ENCODE data around the gene SRC. TPM values are rescaled to one million over a fixed set of nuclear protein-coding genes. Genes with fewer than 3 reads are reported as not detected.

SRC gene
- total RNA-seq, 1 donor from 2014 or later, result 1.4 TPM

DNA sequence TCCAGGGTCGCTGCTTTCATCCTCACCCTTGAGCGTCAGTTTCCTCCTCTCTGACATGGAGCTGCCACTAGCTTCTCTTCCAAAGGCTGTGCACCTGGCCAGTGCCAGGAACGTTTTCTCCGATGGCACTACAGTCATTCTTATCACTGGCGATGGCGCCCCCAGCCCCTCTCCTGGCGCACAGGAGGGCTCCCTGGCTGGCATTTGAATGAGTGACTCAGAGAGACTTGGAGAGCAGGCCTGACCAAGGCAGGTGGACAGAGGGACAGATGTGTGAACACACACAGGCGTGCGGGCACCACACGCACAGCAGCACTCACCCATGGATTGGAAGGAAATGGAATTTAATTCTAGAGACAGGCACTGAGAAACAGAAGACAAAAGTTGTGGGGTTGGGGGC is 77.6 kb downstream of the SRC start:
- no peak for DNase-seq (ENCODE audit: low read depth in 2 of 2)

DNA sequence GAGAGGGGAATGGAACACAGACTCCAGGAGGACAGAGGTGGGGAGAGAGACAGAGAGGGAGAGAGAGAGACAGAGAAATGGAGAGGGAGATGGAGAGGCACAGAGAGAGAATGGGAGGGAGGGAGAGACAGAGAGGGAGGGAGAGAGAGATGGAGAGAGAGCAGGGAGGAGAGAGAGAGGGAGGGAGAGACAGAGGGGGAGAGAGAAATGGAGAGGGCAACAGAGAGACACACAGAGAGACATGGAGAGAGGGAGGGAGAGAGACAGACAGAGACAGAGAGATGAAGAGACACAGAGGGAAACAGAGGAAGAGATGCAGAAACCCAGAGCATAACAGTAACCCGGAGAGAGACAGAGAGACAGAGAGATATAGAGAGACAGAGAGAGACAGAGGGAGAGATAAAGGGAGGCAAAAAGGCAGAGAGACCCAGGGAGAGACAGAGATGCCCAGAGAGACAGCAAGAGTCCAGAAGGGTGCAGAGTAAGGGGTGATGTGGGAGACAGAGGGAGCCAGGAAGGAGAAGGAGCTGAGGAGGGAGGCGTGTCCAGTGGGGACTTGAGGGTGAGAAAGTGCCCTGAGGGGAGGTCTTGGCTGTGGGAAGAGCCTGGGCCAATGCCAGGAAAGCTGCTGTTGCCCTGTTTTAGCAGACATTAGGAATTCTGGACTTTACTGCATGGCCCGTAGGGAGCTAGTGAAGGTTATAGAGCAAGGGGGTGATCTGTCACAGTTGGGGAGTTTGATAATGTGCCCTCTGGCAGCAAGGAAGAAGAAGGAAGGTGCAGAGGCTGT is 78.3 kb downstream of the SRC start:
- no peak for DNase-seq (ENCODE audit: low read depth in 2 of 2)

- no peak for DNase-seq (ENCODE audit: low read depth in 2 of 2)
Observed at GRCh38 chr20:37425103-37425625, 79.2 kb downstream of the SRC start.

DNA sequence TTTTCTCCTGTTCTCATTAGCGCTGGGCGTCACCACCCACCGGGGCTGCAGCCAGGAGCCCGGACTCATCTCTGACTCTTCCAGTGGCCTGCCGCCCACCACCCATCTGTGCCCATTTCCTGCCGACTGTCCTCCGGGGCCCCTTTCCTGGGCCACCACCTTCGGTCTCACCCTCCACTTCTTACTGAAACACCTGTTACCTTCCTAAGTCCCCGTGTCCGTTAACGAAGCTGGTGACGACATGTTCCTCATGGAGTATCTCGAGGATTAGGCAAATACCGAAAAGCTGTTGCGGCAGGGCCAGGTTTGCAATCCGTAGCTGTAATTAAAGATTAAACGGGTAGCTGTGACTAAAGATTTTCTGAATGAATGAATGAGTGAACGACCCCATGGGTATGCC is 80.2 kb downstream of the SRC start:
- DNase-seq (ENCODE audit: low read depth in 2 of 2), result no peak

DNA sequence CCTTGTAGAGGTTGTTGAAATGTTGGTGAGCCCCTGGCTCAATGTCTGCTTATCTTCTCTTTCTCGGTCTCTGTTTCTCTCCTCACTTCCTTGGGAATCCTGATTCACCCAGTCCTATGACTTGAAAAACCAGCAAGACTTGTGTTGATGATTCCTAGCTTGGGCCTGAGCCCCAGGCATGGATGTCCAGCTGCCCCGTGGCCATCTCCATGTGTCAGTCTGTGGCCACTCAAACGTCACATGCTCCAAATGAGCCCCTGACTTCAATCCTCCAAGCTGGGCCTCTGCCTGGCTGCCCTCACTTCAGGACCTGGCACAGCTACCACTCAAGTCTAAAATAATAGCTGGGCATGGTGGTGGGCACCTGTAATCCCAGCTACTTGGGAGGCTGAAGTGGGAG is 81.0 kb downstream of the SRC start:
- DNase-seq (ENCODE audit: low read depth in 2 of 2), result no peak

DNA sequence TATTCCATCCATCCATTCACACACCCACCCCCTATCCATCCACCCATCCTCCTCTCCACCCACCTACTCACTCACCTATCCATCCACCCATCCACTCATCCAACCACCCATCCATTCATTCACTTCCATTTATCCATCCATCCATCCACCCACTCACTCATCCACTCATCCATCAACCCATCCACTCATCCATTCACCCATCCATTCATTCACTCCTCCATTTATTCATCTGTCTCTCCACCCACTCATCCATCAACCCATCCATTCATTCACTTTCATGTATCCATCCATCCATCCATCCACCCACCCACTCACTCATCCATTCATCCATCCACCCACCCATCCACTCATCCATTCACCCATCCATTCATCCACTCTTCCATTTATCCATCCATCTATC is 84.1 kb downstream of the SRC start:
- no peak for DNase-seq (ENCODE audit: low read depth in 2 of 2)

DNA sequence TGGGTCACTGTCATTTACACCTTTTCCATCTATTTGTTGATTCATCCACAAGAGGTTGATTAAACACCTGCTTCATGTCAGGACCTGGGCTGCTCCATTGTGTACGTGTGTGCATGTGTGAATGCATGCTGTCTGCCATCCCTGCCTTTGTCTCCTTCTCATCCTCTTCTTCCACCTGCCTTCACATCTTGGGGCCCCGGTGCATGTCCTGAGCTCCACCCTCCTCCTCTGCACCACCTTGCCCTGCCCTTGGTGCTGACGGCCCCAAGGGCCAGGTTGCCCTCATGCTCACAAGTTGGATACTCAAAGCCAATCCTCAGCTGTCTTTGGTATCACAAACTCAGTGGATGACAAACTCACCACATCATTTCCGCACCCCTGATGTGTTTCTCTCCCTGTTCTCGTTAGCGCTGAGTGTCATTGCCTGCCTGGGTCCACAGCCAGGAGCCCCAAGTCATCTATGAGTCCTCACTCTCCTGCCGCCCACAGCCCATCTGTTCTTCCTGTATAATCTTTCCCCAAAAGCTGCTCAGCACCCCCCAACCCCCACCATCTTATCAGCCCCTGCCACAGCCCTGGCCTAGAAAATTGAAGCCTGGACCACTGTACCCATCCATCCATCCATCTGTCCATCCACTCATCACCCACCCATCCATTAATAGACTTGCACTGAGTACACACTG is 85.0 kb downstream of the SRC start:
- DNase-seq (ENCODE audit: low read depth in 2 of 2), result no peak

DNA sequence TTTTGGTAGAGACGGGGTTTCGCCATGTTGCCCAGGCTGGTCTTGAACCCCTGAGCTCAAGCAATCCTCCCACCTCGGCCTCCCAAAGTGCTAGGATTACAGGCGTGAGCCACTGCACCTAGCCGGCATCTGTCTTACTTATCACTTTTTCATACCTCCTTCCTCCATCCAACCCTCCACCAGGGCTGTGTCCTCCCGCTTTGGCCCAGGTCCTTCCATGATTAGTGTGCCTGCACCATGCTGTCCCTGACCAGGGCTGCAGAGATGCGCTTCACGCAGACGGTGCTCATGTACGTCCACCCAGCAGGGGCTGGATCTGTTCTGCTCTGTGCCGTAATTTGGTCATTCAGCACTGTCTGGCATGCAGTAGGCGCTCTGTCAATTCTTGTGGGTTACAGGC is 85.8 kb downstream of the SRC start:
- no peak for DNase-seq (ENCODE audit: low read depth in 2 of 2)

GRCh38 chr20:37432606-37433005 is 86.7 kb downstream of the SRC start:
- no peak for DNase-seq (ENCODE audit: low read depth in 2 of 2)

DNA sequence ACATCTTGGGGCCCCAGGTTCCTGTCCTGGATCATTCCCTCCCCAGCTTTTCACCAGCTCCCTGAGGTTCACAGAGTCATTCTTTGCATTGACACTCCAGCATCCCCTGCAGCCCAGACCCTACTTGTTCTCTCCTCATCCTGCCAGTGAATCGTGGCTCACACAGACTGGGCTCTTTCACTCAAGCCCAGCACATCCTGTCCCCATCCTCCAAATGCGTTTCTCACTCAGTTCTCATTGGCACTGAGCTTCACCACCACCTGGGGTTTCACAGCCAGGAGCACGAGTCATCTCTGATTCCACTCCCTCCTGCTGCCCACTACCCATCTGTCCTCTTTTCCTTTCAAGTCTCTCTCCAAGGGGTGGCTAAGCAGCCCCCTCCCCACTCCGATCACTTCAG is 89.7 kb downstream of the SRC start:
- DNase-seq (ENCODE audit: low read depth in 2 of 2), result no peak

DNA sequence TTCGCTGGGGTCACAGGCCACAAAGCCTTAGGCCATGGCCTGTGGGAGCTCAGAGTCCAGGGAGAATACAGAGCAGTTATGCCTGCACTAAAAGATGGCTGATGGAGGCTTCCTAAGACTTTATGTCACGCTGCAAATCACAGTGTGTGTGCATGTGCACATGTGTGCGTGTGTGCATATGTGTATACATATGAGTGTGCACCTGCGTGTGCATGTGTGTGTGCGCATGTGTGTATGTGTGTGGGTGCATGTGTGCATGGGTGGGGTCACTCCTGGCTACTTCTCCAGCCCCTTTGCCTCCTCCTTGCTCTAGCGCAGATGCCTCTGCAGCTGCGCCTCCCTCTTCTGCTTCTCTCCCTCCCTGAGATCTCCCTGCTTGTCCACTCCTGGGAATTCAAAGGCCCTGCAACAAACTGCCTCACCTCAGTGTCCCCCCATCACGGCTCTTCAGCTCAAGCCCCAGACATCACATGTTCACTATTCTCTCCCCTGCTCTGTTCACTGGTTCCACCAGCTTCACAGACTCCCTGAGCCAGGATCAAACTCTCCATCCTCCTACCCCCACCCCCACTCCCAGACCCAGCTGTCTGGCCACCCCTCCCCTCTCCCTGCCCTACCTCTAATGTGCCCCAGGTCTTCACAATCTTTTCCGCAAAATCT is 90.7 kb downstream of the SRC start:
- DNase-seq (ENCODE audit: low read depth in 2 of 2), result no peak

DNA sequence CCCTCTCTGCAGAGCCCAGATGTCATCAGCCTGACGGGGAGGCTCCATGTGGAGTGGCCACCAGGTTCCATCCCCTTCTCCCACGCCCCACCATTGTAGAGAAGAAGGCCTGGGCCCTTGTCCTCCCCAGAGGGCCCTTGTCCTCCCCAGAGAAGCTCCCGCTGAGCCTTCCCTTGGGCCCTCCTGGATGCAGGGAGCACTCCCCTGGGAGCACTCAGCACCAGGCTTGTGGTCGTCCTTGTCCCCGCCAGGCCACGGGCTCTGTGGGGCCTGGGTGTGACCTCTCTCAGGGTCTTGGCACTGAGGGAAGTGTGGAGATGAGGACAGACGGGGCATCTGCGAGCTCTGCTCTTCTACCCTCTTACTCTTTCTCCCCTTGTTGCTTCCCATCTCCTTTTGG is 91.7 kb downstream of the SRC start:
- DNase-seq (ENCODE audit: low read depth in 2 of 2), result no peak

GRCh38 chr20:37438464-37439222 is 92.7 kb downstream of the SRC start:
- DNase-seq (ENCODE audit: low read depth in 2 of 2), result no peak

- no peak for DNase-seq (ENCODE audit: low read depth in 2 of 2)
Observed at GRCh38 chr20:37439223-37439933, 93.4 kb downstream of the SRC start.

- DNase-seq (ENCODE audit: low read depth in 2 of 2), result no peak
Observed at GRCh38 chr20:37441023-37441422, 95.1 kb downstream of the SRC start.

- DNase-seq (ENCODE audit: low read depth in 2 of 2), result no peak
Observed at GRCh38 chr20:37442547-37442946, 96.6 kb downstream of the SRC start.

GRCh38 chr20:37442986-37443385 is 97.0 kb downstream of the SRC start:
- no peak for DNase-seq (ENCODE audit: low read depth in 2 of 2)

- no peak for DNase-seq (ENCODE audit: low read depth in 2 of 2)
Observed at GRCh38 chr20:37443596-37443995, 97.7 kb downstream of the SRC start.

GRCh38 chr20:37445041-37445440 is 99.1 kb downstream of the SRC start:
- DNase-seq (ENCODE audit: low read depth in 2 of 2), result no peak

DNA sequence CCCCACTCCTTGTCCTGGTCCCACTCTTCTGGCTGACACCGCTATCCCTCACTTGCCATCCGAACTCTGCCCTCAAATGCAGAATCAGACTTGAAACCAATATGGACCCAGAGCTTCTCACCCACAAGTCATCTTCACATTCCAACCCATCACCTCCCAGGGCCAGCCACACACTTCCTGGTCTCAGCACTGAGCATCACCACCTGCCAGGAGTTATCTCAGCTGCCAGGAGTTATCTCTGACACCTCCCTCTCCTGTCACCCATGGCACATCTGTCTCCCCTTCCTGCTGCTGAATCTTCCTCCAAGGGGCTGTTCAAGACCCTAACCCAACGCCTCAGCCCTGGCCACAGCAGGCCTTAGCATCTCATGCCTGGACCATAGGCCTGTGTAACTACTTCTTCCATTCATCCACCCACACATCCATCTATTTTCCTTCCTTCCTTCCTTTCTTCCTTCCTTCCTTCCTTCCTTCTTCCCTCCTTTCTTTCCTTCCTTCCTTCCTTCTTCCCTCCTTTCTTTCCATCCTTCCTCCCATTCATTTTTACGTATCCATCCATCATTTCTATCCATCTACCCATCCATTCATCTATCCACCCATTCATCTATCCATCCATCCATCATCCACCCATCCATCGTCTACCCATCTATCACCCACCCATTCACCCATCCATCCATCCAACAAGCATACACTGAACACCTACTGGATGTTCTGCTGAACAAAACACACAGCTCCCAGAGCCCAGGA is 100.5 kb downstream of the SRC start:
- no peak for DNase-seq (ENCODE audit: low read depth in 2 of 2)
